Gastrocnemius medialis (tissue), 4 donors: Measurements from ENCODE around the gene RFXAP.

Experiments
- CTCF ChIP-seq, 5 experiments: fragments of 450-650 bp in 3 of 5; fragments of 200-600 bp in 2 of 5; sonication (generic) in 2 of 5; IDR thresholded peaks in 4 of 5; conservative IDR thresholded peaks in 1 of 5; 1 replicate in 4 of 5; 2 replicates in 1 of 5; pipeline ENCODE4 v1.5.1; 2016 to 2019; ENCODE audit warnings: antibody characterized with exemption in 5 of 5, mild to moderate bottlenecking in 3 of 5, moderate library complexity in 3 of 5
- POLR2A ChIP-seq, 2 donors: fragments of 450-650 bp; IDR thresholded peaks; one replicate each; pipeline ENCODE4 v1.6.1; 2017; ENCODE audit warnings: antibody characterized with exemption in 2 of 2, mild to moderate bottlenecking in 2 of 2, moderate library complexity in 2 of 2

DNA sequence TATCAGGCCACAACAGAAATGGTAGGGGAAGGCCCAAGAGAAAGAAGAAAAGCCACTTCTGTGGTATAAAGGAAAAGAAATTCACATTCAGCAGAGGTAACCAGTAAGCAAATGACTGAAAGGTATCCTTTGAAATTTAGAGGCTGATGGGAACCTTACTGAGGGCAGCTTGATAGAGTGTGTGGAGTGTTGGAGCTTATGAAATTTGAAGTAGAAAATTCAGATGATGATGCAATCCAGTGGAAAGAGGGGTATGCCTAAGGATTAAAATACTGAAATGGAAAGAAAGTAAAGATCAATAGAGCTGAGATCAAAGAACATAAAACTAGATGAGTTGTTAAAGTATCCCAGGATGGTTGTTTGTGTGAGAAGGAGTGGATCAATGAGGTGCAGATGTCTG, 42.8 kb upstream of the RFXAP start:
- TF ChIP-seq CTCF (IDR thresholded peaks at IDR 0.05 in 4 of 5, conservative IDR thresholded peaks at IDR 0.05 in 1 of 5) (no peak), POLR2A (IDR thresholded peaks at IDR 0.05) (no peak)
